Stimulated activated CD4-positive, alpha-beta T cell treated with anti-CD3 and anti-CD28 coated beads, Interleukin-15, amount 100 ng/mL, for 48 hours (primary cell): Measurements from ENCODE around the gene LCP2.

ENCODE experiments used
- DNase-seq, 2 donors: peaks; one replicate each; pipeline ENCODE4 v3.0.0-alpha.2; 2020; ENCODE audit warnings: low read depth in 2 of 2

Gene LCP2

GRCh38 chr5:170297589-170298462 lies at the start of gene LCP2:
LCP2 (minus strand) TSS chr5:170297777; CDS start chr5:170297611, 166 bp downstream.
- no peak for DNase-seq

GRCh38 chr5:170347022-170347567 lies 49.5 kb upstream of the LCP2 start:
- no peak for DNase-seq

- no peak for DNase-seq
These were observed 48.4 kb upstream of the LCP2 start for GRCh38 chr5:170345971-170346370.

- DNase-seq = no peak
These were observed 45.6 kb upstream of the LCP2 start for GRCh38 chr5:170343177-170343576.

GRCh38 chr5:170342153-170342725 lies 44.7 kb upstream of the LCP2 start:
- no peak for DNase-seq

GRCh38 chr5:170341545-170341944 lies 44.0 kb upstream of the LCP2 start:
- DNase-seq = no peak

GRCh38 chr5:170339780-170340167 lies 42.2 kb upstream of the LCP2 start:
- DNase-seq = no peak

GRCh38 chr5:170338933-170339779 lies 41.6 kb upstream of the LCP2 start:
- DNase-seq = peak; percentile 37 to 44

GRCh38 chr5:170338291-170338690 lies 40.7 kb upstream of the LCP2 start:
- no peak for DNase-seq

- no peak for DNase-seq
These were observed 39.6 kb upstream of the LCP2 start for GRCh38 chr5:170337045-170337733.

GRCh38 chr5:170336065-170336464 lies 38.5 kb upstream of the LCP2 start:
- no peak for DNase-seq

- DNase-seq = no peak
These were observed 37.0 kb upstream of the LCP2 start for GRCh38 chr5:170334626-170335025.

GRCh38 chr5:170333161-170333910 lies 35.8 kb upstream of the LCP2 start:
- peak; percentile 52 to 54 for DNase-seq

GRCh38 chr5:170332058-170332457 lies 34.5 kb upstream of the LCP2 start:
- DNase-seq = no peak

GRCh38 chr5:170330568-170331054 lies 33.0 kb upstream of the LCP2 start:
- no peak for DNase-seq

GRCh38 chr5:170329524-170329923 lies 31.9 kb upstream of the LCP2 start:
- no peak for DNase-seq

- DNase-seq = no peak
These were observed 30.3 kb upstream of the LCP2 start for GRCh38 chr5:170327829-170328228.

- no peak for DNase-seq
These were observed 29.6 kb upstream of the LCP2 start for GRCh38 chr5:170327168-170327567.

GRCh38 chr5:170319301-170319700 lies 21.7 kb upstream of the LCP2 start:
- DNase-seq = no peak

GRCh38 chr5:170317499-170317898 lies 19.9 kb upstream of the LCP2 start:
- DNase-seq = no peak

GRCh38 chr5:170316937-170317336 lies 19.4 kb upstream of the LCP2 start:
- DNase-seq = no peak
